HG02840 (cell line): Measurements from ENCODE around the gene LTF.

Experiments
- ATAC-seq: cut with Tn5 transposase; IDR thresholded peaks from one replicate; pipeline ENCODE4 v1.9.1; 2021; ENCODE audit warnings: mild to moderate bottlenecking, moderate library complexity, moderate number of reproducible peaks; ENCODE audit not compliant: unreplicated experiment, low FRiP score

Gene LTF

DNA sequence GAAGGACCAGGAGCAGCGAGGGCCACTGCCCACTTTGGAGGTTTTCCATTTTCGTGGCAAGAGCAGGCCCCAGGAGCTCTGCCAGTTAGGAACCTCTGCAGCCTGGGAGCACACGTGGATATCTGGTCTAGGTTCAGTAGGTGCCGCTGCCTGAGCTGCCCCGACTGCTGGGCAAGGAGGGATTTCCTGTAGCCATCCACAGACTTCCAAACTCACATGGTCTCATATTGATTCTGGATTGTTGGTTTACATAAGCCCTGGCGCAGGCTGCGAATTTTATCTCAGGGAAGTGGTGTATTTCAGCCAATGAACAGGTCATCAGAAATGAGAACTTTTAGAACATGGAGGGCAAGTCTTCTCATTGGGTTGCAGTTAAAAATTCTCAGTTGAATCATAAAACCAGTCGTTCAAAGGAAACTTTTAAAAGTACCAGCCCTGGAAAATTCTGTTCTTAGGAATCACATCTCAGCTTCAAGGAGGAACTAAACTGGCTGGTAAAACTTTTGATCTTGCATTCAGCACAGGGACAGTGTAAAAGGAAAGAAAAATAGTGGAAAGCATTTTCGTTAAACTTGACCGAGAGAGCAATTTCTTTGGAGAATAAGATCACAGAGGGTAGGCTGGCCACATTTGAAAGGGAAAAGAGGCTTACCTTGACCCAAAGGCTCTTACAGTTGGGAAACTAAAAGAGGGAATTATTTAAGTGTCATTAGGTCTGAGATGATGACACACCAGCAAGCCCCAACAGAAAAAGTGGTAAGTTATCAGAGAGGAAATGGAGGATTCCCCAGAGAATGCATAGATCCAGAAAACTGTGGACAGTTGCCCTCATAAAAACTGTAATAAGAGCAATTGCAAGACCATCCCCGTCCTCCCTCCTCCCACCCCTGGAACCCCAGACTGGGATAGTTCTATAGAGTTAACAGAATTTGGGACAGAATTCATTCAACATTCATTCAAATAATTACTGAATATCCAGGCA, 26.7 kb upstream of the LTF start:
- no peak for ATAC-seq

DNA sequence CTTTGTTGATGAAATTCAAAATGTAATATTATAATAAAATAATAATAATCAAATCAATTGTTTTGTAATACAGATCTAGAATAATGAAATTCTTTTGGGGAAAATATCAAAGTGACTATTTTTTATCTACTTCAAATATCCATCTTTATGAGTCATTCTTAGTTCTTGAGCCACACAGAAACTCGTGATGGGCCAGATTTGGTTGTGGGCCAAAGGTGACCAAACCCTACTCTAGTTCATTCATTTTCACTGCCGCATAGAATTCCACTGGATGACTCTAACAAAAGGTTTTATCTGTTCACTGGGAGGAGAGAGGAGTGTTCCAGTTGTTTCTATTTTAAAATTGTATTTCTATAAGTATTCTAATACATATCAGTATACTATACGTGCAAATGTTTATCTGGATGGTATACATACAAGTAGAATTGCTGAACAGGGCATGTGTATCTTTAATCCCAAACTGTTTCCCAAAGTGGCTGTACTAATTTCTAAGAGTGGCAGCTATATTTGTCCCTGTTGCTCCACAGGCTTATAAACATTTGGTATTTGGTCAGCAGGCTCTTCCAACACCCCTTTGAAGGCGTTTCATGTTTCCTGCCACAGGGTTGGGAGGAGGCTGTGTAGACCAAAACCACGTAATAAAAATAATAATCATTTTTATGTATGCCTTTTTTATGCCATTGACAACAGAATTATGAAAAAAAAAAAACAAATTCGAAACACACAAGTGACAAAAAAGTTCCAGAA, 25.8 kb upstream of the LTF start:
- ATAC-seq, result no peak

DNA sequence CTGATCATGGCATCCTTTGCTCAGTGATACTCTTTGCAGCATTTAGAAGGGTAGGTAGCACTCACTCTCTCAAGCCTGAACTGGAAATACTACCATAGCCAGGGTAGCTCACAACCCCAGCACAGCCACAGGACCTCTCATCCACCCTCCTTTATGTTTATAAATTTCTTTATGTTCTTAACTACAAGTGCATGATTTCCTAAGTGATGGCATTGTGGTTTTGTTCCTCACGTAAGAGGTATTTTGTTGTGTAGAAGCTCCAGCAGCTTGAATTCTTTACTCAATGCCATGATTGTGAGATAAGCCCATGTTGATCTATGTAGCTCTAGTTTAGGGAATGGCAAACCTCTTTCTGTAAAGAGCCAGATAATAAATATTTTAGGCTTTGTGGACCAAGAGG, 25.2 kb upstream of the LTF start:
- no peak for ATAC-seq

DNA sequence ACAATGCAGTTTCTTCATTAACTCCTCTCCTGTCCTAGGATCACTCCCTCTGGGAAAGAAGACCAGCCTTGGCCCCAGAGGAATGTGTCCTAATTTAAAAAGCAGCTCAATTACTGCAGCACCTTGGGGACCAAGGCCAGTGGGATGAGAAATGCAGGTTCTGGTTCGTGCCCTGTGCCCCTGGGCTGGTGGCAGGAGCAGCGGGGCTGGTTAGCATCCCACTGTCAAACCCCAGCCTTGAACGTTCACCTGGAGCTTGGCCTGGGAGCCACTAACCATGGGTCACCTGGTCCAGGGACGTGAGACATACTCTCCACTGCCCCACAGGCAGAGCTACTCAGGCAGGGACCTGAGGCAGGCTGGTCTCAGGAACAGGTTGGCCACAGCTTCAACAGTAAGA, 24.7 kb upstream of the LTF start:
- no peak for ATAC-seq

DNA sequence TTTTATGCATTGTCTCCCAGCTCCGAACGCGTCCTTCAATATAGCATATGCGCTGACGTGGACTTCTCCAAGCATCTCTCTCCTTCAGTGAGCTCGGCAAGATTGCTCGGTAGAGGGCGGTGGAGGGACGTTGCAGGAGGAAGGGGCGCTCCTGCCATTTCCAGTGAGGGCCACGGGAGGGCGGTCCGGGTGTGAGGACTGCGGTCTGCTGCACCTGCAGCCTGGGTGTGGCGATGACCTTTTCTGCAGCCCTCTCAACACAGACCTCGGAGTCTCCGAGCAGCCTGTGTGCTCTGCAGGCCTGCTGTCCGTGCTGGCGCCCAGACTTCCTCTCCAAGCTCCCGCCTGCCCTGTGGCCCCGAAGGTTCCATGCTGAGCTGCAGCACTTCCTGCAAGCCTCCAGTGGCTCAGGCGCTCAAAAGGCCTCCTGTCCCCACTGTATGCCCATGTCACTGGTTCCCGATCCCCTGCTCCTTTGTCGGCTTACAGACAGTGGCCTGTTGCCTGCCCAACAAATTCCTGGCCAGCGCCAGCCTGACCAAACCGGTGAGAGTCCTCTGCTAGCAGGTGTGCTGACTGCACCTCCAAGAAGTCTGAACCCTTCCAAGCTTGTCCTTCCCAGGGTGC, 24.1 kb upstream of the LTF start:
- peak; percentile 73 for ATAC-seq

DNA sequence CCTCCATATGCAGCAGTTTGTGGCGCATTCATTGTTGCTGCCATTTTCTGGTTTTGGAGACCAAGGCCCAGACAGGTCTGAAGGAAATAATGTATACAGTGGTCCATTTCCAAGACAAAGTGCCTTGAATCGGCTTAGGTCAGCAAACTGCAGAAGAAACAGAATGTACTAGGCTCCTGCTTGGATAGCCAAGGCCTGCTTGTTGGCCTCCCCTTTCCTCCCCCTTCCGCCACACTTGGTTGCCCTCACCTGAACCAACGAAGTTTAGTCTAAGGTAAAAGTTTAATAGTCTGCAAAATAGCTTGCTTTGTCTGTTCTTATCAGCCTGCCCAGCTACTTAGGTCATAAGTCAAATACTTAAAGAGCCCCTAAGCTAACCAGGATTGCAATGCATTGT, 21.1 kb upstream of the LTF start:
- ATAC-seq, result no peak

DNA sequence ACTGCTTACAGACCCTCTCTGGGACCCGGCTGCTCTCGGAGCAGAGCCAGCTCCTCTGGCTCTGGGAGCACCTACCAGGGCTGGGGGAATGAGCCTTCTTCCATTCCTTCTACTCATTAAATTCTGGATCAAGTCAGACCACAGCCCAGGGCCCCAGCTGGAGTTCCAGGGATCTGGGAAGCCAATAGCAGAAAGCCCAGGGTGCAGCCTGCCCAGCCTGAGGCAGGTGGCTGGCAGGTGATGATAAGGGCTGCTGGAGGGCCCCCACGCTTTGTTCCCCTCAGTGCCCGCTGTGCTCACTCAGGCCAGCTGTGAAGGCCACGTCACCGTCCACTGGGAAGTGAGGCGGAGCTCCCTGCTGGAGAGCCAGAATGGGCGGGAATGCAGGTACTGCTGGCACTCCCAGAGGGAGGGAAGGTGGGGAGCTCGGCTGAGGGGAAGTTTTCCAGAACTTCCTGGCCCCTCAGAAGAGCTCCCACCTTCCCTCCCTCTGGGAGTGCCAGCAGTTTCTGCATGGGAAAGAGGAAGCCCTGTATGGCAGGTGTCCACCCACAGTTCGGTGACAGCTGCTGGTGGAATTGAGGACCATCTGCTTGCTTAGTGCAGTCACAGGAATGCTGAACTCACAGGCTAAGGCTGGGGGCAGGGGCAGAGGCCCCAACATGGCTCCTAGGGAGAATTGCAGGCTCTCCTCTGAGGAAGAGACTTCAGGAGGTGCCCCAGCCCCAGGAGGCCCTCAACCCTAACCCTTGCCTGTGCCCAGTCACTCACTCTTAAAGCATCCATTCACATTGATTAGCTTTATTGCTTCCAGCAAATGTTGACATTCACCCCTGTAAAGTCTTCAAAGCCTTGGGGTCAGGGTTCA, 20.4 kb upstream of the LTF start:
- ATAC-seq, result no peak

DNA sequence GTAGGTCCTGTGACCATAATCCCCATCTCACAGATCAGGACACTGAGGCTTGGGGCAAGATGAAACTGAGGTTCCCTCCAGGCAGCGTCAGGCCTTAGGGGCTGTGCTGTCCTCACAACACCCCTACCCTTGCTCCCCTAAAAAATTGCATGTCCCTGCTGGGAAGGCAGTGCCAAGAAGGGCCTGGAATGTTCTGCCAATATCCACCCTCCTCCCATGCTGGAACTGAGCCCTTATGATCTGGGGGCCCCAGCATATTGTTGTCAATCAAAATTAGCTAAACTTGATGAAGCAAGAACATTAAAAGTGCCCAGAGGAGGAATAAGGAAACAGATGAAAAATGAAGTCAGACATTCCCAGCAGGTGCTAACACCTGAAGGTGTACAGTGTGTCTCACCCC, 19.7 kb upstream of the LTF start:
- no peak for ATAC-seq

DNA sequence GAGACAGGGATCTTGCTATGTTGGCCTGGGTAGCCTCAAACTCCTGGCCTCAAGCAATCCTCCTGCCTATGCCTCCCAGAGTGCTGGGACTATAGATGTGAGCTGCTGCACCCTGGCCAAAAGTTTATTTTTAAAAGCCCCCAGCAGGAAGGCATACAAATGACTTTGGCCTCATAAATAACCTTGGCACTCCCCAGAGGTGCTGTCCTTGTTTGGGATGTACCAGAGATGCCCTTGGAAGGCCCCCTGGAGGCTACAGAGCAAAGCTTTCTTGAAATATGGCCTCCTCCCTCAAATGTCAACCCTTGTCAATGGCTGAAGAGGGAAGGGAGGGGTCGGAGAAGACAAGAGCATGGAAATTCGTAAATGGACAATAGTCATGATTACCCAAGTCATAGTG, 19.1 kb upstream of the LTF start:
- no peak for ATAC-seq

DNA sequence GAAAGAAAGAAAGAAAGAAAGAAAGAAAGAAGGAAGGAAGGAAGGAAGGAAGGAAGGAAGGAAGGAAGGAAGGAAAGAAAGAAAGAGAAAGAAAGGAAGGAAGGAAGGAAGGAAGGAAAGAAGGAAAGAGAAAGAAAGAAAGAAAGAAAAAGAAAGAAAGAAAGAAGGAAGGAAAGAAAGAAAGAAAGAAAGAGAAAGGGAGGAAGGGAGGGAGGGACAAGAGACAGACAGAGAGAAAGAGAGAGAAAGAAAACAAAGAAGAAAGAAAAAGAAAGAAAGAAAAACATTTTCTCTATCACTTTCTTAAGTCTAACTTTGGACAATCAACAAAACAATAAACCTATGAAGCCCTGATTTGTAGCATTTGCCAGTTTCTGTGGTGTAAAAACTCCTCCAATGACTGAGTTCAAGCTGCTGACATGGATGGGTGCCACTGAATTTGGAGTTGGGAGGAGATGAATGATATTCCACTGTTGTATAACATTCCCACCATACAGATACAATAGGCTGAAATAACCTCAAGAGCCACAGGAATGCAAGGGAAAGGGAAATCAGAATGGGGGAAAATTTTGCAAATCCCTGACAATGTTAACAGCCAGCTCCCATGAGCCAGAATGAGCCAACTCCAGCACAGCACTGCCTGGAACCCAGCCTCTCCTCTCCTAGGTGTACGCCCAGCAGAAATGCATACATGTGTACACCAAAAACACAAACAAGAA, 18.1 kb upstream of the LTF start:
- no peak for ATAC-seq

DNA sequence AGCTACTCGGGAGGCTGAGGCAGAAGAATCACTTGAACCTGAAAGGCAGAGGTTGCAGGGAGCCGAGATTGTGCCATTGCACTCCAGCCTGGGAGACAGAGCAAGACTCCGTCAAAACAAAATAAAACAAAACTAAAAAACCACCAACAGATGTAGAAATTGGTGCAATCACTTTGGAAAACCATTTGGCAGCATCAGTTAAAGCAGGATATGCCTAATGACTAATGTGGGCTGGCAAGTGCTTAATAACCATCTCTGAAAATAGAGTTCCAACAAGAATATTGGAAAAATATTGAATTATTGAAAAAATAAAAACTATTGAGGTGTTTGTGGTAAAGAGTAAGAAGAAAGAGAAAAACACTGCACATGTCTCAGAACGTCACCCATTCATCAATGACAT, 16.9 kb upstream of the LTF start:
- ATAC-seq, result no peak

DNA sequence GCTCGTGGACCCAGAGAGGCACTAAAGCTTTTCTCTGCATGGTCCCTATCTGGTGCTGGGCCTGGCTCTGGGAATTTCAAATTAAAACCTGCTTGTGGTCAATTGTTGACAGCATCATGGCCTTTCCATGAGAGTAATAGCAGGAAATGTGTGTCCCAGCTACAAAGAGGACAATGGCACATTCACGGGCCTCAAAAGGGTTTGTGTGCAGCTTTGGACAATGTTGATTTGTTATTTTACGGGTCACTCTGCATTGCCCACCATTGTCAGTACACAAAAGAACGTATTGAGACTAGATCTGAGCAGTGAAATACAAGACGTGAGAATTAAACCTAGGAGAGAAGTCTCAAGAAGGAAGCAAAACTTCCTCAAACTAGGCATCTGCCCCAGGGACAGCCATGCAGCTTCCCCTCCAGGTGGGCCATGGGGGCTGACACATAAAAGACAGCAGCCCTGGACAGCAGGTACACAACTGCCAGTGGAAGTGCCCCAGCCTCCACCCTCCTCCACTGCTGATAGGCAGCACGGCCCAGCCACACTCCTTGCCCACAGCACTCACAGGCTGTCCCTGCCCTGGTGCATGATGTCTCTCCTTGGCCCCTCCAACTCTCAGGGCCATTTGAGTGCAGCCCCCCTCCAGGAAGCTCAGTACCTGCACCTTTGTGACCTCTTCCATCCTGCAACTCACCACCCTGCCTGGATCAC, 15.9 kb upstream of the LTF start:
- no peak for ATAC-seq

DNA sequence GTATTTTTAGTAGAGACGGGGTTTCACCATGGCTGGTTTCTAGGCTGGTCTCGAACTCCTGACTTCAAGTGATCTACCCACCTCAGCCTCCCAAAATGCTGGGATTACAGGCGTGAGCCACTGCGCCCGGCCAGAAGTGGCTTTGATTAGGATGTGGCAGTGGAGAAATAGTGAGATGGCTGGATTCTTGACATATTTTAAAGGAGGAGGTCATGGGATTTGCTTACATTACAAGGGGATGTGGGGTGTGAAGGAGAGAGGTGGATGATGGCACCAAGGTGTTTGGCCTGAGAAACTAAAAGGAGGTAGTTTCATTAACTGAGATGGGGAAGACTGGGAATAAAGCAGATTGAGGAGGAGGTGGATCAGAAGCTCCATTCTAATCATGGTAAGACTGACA, 15.0 kb upstream of the LTF start:
- no peak for ATAC-seq

DNA sequence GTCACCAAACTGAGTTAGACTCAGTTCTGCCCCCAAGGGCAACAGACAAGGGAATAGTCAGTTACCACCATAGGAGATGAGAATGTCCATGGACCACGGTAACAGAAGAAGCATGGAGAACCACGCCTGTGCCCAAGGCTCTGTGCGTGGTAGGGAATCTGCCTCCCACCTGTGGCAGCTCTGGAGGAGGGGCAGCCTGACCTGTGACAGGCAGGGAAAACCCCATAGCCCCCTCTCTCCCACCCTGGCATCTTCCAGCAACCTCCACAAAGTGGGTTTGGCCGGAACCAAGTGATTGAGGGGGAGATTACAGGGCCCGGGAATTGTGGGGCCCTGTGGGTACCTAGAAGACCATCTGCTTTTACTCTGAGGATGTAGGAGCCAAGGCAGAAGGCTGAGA, 14.3 kb upstream of the LTF start:
- ATAC-seq, result no peak

DNA sequence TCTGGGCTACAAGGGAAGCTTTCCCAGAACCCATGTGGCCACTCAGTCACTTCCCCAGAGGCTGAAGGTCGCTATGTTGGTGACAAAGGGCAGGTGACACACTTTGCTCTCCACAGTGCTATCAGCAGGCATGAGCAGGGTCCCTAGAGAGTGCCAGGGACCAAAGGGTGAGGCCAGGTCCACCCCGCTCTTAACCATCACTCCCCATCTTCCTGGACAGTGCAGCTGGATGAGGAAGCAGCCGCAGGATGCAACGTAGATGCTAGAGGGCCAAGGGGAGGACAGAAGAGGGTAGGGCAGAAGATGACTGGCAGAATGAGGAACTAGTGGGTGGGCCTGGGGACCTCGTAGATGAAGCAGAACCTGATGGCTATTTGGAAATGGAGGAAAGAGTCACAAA, 13.6 kb upstream of the LTF start:
- ATAC-seq, result no peak

DNA sequence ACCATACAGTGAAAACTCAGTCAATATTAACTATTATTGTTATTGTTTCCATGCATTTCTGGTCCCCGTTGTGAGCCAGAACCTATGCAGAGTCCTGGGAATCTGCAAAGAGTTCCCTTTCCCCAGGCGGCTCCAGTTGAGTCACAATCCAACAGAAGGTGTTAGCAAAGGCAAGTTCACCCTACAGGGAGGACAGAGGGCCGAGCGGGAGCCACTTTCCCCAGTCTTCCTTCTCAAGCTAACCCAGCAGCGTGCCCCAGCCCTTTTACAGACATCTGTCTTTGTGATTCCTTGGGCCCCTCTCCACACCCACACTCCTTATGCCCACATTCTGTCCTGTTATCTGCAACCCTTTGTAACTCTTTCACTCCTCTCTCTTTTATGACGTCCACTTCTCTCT, 13.1 kb upstream of the LTF start:
- no peak for ATAC-seq

DNA sequence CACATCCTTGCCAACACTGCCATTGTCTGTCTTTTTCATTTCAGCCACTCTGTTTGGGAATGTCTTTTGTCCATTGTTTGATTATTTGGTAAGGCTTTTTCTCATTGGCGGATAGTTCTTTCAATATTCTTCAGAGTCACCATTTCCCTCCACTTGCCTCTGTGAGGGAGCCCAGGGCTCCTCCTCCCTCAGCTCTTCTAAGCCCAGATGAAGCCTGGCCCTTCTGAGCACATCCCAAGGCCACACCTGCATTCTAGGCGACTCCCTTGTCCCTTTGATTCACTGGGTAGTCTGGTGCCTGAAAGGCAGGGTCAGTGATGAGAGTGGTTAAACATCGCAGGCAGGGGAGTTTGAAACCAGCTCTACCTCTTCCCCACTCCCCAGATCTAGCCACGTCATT, 12.4 kb upstream of the LTF start:
- no peak for ATAC-seq

DNA sequence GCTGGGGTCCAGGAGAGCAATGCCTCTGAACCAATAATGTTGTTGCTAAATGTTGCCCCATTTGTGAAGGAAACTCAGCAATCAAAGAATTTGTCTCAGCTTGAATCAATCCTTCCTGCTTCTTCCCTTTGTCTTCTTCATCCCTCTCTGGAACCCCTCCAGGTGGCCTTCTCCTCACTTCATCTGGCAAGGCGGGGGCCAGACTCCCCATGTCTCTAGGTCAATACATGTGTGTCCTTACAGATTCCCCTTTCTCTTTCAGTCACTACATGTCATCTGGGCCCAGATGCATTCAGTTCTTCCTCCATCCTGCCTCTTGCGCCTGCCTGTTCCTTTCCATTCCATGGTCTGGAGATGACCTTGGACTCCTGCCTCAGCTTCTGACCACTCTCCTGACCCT, 8.0 kb upstream of the LTF start:
- ATAC-seq, result no peak

DNA sequence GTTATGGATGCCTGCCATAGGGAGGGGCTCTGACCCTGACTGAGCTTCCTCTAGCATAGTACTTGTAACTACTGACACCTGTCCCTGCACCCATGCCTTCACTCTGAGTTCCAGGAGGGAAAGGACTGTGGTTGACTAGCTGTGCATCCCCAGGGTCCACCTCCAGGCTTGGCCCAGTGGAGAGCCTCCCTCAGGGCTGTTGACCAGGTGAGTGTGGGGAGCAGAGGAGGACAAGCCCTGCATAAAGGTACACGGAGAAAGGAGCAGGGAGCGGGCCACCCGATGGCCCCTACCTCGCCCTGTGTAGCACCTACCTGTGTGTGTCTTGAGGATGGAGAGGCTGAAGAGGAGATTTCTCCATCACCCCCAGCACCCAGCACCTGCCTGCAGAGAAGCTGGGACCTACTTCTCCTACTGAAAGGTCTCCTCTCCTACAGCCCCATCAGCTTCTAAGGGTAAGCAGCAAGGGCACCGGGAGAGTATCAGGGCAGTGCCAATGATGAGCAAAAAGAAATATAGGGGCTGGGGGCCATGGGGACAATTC, 6.7 kb upstream of the LTF start:
- no peak for ATAC-seq
